Loucy (cell line): ENCODE results near the gene PPIP5K1.

Experiments used
- EZH2phosphoT487 ChIP-seq: fragments of 200-600 bp; IDR thresholded peaks from 2 replicates; pipeline ENCODE4 v1.6.1; 2018; ENCODE audit warnings: antibody characterized with exemption, mild to moderate bottlenecking, moderate library complexity, borderline replicate concordance
- TF ChIP-seq, protein P1 (sequence below): fragments of 200-600 bp; sonication (generic); conservative IDR thresholded peaks from 2 replicates; pipeline ENCODE4 v1.5.1; 2014; ENCODE audit warnings: mild to moderate bottlenecking, antibody characterized with exemption, low read length

DNA sequence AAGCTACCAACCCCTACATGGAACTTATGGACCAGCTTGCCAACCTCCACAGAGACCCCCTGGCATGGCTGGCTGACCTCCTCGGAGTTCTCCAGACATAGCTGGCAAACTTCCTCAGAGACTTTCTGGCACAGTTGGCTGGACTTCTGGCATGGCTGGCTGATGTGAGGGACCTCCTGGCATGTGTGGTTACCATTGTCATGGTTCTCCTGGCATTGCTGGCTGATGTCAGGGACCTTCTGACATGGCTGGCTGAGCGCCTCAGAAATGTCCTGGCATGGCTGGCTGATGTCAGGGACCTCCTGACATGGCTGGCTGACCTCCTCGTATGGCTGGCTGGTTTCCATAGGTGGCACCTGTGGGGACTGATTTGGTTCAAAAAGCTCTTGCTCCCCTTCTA lies 55.1 kb downstream of the PPIP5K1 start:
- TF ChIP-seq, protein P1, sequence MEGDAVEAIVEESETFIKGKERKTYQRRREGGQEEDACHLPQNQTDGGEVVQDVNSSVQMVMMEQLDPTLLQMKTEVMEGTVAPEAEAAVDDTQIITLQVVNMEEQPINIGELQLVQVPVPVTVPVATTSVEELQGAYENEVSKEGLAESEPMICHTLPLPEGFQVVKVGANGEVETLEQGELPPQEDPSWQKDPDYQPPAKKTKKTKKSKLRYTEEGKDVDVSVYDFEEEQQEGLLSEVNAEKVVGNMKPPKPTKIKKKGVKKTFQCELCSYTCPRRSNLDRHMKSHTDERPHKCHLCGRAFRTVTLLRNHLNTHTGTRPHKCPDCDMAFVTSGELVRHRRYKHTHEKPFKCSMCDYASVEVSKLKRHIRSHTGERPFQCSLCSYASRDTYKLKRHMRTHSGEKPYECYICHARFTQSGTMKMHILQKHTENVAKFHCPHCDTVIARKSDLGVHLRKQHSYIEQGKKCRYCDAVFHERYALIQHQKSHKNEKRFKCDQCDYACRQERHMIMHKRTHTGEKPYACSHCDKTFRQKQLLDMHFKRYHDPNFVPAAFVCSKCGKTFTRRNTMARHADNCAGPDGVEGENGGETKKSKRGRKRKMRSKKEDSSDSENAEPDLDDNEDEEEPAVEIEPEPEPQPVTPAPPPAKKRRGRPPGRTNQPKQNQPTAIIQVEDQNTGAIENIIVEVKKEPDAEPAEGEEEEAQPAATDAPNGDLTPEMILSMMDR: no peak
- no peak for TF ChIP-seq EZH2phosphoT487
